Activated naive CD4-positive, alpha-beta T cell treated with anti-CD3 and anti-CD28 coated beads, Interleukin-2, amount 10 ng/mL, durations not matched to agents 7 days and 5 days (primary cell): Measurements from ENCODE around the gene TEX13D.
A peak's percentile ranks its signal among the peaks of the same experiment; 100 is the strongest.

Experiments used
- CTCF ChIA-PET: fragments of 350-600 bp; sonication (Branson Sonifier 250); formaldehyde crosslinking; loops from one replicate; lab custom pipeline; 2021; ENCODE audit warnings: antibody characterized with exemption; lab: Charles Lee
- DNase-seq: peaks from one replicate; pipeline ENCODE4 v3.0.0-alpha.2; 2020
- H3K27ac Mint-ChIP-seq: one replicate; pipeline ENCODE4 v1.8.0; 2021; ENCODE audit warnings: mild to moderate bottlenecking, moderate library complexity, mixed read lengths
- H3K27me3 Mint-ChIP-seq: one replicate; pipeline ENCODE4 v1.8.0; 2021; ENCODE audit warnings: mild to moderate bottlenecking, mixed read lengths
- H3K36me3 Mint-ChIP-seq: one replicate; pipeline ENCODE4 v1.8.0; 2021; ENCODE audit warnings: mixed read lengths
- H3K4me1 Mint-ChIP-seq: one replicate; pipeline ENCODE4 v1.8.0; 2021; ENCODE audit warnings: mixed read lengths
- H3K4me3 Mint-ChIP-seq: one replicate; pipeline ENCODE4 v1.8.0; 2021; ENCODE audit warnings: mild to moderate bottlenecking, moderate library complexity, mixed read lengths
- H3K9me3 Mint-ChIP-seq: one replicate; pipeline ENCODE4 v1.8.0; 2021; ENCODE audit warnings: mixed read lengths

TEX13D gene

GRCh38 chrX:124341396-124342132, 9.1 kb downstream of the TEX13D start:
- Mint-ChIP-seq H3K9me3 (no peaks in the 10 kb centered on the region), H3K36me3 (no peaks in the 10 kb centered on the region), H3K27me3 (no peaks in the 10 kb centered on the region), H3K27ac (peak overlapping the region; percentile 88), H3K4me3 (peak overlapping the region; percentile 45), H3K4me1 (peaks cover 60% of the 10 kb centered on the region)
- DNase-seq: no peak
- CTCF ChIA-PET: no interaction called here

- Mint-ChIP-seq H3K9me3 (no peaks in the 10 kb centered on the region), H3K27me3 (no peaks in the 10 kb centered on the region), H3K4me3 (peak overlapping the region; percentile 45), H3K36me3 (no peaks in the 10 kb centered on the region), H3K27ac (peak overlapping the region; percentile 88), H3K4me1 (peaks cover 57% of the 10 kb centered on the region)
- DNase-seq: no peak
- CTCF ChIA-PET: no interaction called here
Observed at GRCh38 chrX:124342174-124342867, 9.9 kb downstream of the TEX13D start.

GRCh38 chrX:124343016-124343415, 10.6 kb downstream of the TEX13D start:
- H3K27ac Mint-ChIP-seq: peak overlapping the region; percentile 88
- H3K36me3 Mint-ChIP-seq: peaks cover under 1% of the 10 kb centered on the region
- H3K4me1 Mint-ChIP-seq: peaks cover 57% of the 10 kb centered on the region
- CTCF ChIA-PET: no interaction called here
- H3K9me3 Mint-ChIP-seq: no peaks in the 10 kb centered on the region
- no peak overlapping the region for H3K4me3 Mint-ChIP-seq
- no peak for DNase-seq
- H3K27me3 Mint-ChIP-seq: no peaks in the 10 kb centered on the region

- H3K27ac Mint-ChIP-seq: peak overlapping the region; percentile 88
- peaks cover 54% of the 10 kb centered on the region for H3K4me1 Mint-ChIP-seq
Observed at GRCh38 chrX:124344246-124344645, 11.8 kb downstream of the TEX13D start.

GRCh38 chrX:124346117-124346876, 13.8 kb downstream of the TEX13D start, which contains the start of gene SH2D1A:
Gene SH2D1A, plus strand, starts transcription at chrX:124346563. Its CDS starts 80 bp downstream, at chrX:124346643.
- peak within 1 kb of the TSS; percentile 97 for H3K27ac Mint-ChIP-seq
- peak; percentile 45 for DNase-seq

More at GRCh38 chrX:124344246-124344645, 11.8 kb downstream of the TEX13D start:
- Mint-ChIP-seq H3K9me3 (no peaks in the 10 kb centered on the region), H3K4me3 (peak overlapping the region; percentile 35), H3K27me3 (no peaks in the 10 kb centered on the region), H3K36me3 (peaks cover 2% of the 10 kb centered on the region)
- CTCF ChIA-PET: no interaction called here
- no peak for DNase-seq

GRCh38 chrX:124346877-124347241, 14.4 kb downstream of the TEX13D start:
- H3K4me1 Mint-ChIP-seq: peaks cover 49% of the 10 kb centered on the region
- H3K27me3 Mint-ChIP-seq: no peaks in the 10 kb centered on the region
- DNase-seq: no peak
- H3K9me3 Mint-ChIP-seq: no peaks in the 10 kb centered on the region
- CTCF ChIA-PET: interaction anchor here (1.6 to 2.4 kb wide), 3 partner anchors 8 to 103 kb away, joined by 3 to 6 read pairs (median 5); no protein-coding TSS in a partner anchor
- H3K36me3 Mint-ChIP-seq: peaks cover 3% of the 10 kb centered on the region
- peak overlapping the region; percentile 97 for H3K27ac Mint-ChIP-seq
- peak overlapping the region; percentile 95 for H3K4me3 Mint-ChIP-seq

More at GRCh38 chrX:124346117-124346876, 13.8 kb downstream of the TEX13D start, which contains the start of gene SH2D1A:
- H3K9me3 Mint-ChIP-seq: no peaks in the 10 kb centered on the region
- H3K4me3 Mint-ChIP-seq: peak within 1 kb of the TSS; percentile 95
- H3K36me3 Mint-ChIP-seq: peaks cover 2% of the 10 kb centered on the region
- no peaks in the 10 kb centered on the region for H3K27me3 Mint-ChIP-seq
- peaks cover 49% of the 10 kb centered on the region for H3K4me1 Mint-ChIP-seq
- CTCF ChIA-PET: interaction anchor here (0.8 to 2.4 kb wide), 6 partner anchors 8 to 122 kb away, joined by 3 to 6 read pairs (median 4); no protein-coding TSS in a partner anchor

GRCh38 chrX:124347242-124347641, 14.8 kb downstream of the TEX13D start:
- Mint-ChIP-seq H3K27ac (peak overlapping the region; percentile 97), H3K4me3 (peak overlapping the region; percentile 95)

GRCh38 chrX:124348182-124348581, 15.7 kb downstream of the TEX13D start:
- no peak for DNase-seq
- H3K36me3 Mint-ChIP-seq: peaks cover 6% of the 10 kb centered on the region
- no peaks in the 10 kb centered on the region for H3K9me3 Mint-ChIP-seq
- H3K27me3 Mint-ChIP-seq: no peaks in the 10 kb centered on the region
- H3K4me3 Mint-ChIP-seq: peak overlapping the region; percentile 95
- peak overlapping the region; percentile 97 for H3K27ac Mint-ChIP-seq
- CTCF ChIA-PET: interaction anchor here (1.0 to 2.1 kb wide), 2 partner anchors 10 to 124 kb away, joined by 3 to 6 read pairs; no protein-coding TSS in a partner anchor
- peaks cover 44% of the 10 kb centered on the region for H3K4me1 Mint-ChIP-seq

More at GRCh38 chrX:124347242-124347641, 14.8 kb downstream of the TEX13D start:
- no peaks in the 10 kb centered on the region for H3K9me3 Mint-ChIP-seq
- peaks cover 3% of the 10 kb centered on the region for H3K36me3 Mint-ChIP-seq
- no peaks in the 10 kb centered on the region for H3K27me3 Mint-ChIP-seq
- H3K4me1 Mint-ChIP-seq: peaks cover 47% of the 10 kb centered on the region
- CTCF ChIA-PET: interaction anchor here (1.7 to 2.1 kb wide), 2 partner anchors 104 to 123 kb away, joined by 3 to 6 read pairs; no protein-coding TSS in a partner anchor
- no peak for DNase-seq

- Mint-ChIP-seq H3K4me3 (peak overlapping the region; percentile 95), H3K9me3 (no peaks in the 10 kb centered on the region), H3K4me1 (peaks cover 42% of the 10 kb centered on the region), H3K27ac (peak overlapping the region; percentile 97), H3K36me3 (peaks cover 6% of the 10 kb centered on the region), H3K27me3 (no peaks in the 10 kb centered on the region)
- CTCF ChIA-PET: interaction anchor here (2.1 kb wide), 1 partner anchor 125 kb away, joined by 6 read pairs; no protein-coding TSS in a partner anchor
- no peak for DNase-seq
Observed at GRCh38 chrX:124348885-124349453, 16.5 kb downstream of the TEX13D start.

GRCh38 chrX:124354648-124355047, 22.2 kb downstream of the TEX13D start:
- Mint-ChIP-seq H3K4me3 (no peak overlapping the region), H3K9me3 (peaks cover 4% of the 10 kb centered on the region), H3K36me3 (peaks cover 16% of the 10 kb centered on the region), H3K4me1 (peaks cover 64% of the 10 kb centered on the region), H3K27me3 (no peaks in the 10 kb centered on the region), H3K27ac (peak overlapping the region; percentile 8)
- DNase-seq: no peak
- CTCF ChIA-PET: interaction anchor here (1.6 kb wide), 1 partner anchor 8 kb away, joined by 5 read pairs; the partner anchor contains the start of gene SH2D1A

GRCh38 chrX:124358800-124359383, 26.4 kb downstream of the TEX13D start:
- peaks cover 62% of the 10 kb centered on the region for H3K4me1 Mint-ChIP-seq
- H3K27me3 Mint-ChIP-seq: no peaks in the 10 kb centered on the region
- peaks cover 29% of the 10 kb centered on the region for H3K36me3 Mint-ChIP-seq
- H3K9me3 Mint-ChIP-seq: peaks cover 4% of the 10 kb centered on the region
- peak overlapping the region; percentile 90 for H3K27ac Mint-ChIP-seq
- H3K4me3 Mint-ChIP-seq: peak overlapping the region; percentile 60
- no peak for DNase-seq
- CTCF ChIA-PET: interaction anchor here (0.7 to 1.9 kb wide), 2 partner anchors 11 to 13 kb away, joined by 3 to 6 read pairs; partner anchors contain the start of gene SH2D1A

GRCh38 chrX:124362072-124362471, 29.6 kb downstream of the TEX13D start:
- Mint-ChIP-seq H3K36me3 (peaks cover 30% of the 10 kb centered on the region), H3K9me3 (peaks cover 2% of the 10 kb centered on the region), H3K27ac (peak overlapping the region; percentile 52), H3K4me1 (peaks cover 49% of the 10 kb centered on the region), H3K4me3 (no peak overlapping the region), H3K27me3 (no peaks in the 10 kb centered on the region)
- CTCF ChIA-PET: interaction anchor here (0.8 to 1.5 kb wide), 2 partner anchors 22 to 152 kb away, joined by 3 to 4 read pairs; no protein-coding TSS in a partner anchor
- peak; percentile 25 for DNase-seq

- Mint-ChIP-seq H3K27ac (peak overlapping the region; percentile 58), H3K4me1 (peaks cover 42% of the 10 kb centered on the region), H3K9me3 (no peaks in the 10 kb centered on the region), H3K4me3 (no peak overlapping the region), H3K27me3 (no peaks in the 10 kb centered on the region), H3K36me3 (peaks cover 31% of the 10 kb centered on the region)
- CTCF ChIA-PET: interaction anchor here (0.8 to 1.5 kb wide), 2 partner anchors 23 to 152 kb away, joined by 3 to 4 read pairs; no protein-coding TSS in a partner anchor
- no peak for DNase-seq
Observed at GRCh38 chrX:124362761-124363160, 30.3 kb downstream of the TEX13D start.
